GM19099 (cell line): ENCODE results near the gene FRMD4B.

ENCODE experiments used
- POLR2A ChIP-seq: IDR thresholded peaks from 3 replicates; pipeline ENCODE4 v1.6.1; 2011; ENCODE audit warnings: low read depth; ENCODE audit not compliant: insufficient read length; ENCODE audit errors: extremely low read depth

Gene FRMD4B

GRCh38 chr3:69142797-69143454 is 243.0 kb downstream of the FRMD4B start:
- TF ChIP-seq POLR2A: no peak

- TF ChIP-seq POLR2A: no peak
Observed at GRCh38 chr3:69142090-69142489, 243.8 kb downstream of the FRMD4B start.

- TF ChIP-seq POLR2A: no peak
Observed at GRCh38 chr3:69141313-69141712, 244.6 kb downstream of the FRMD4B start.

- TF ChIP-seq POLR2A: no peak
Observed at GRCh38 chr3:69137412-69137811, 248.5 kb downstream of the FRMD4B start.

- TF ChIP-seq POLR2A: no peak
Observed at GRCh38 chr3:69137005-69137404, 248.9 kb downstream of the FRMD4B start.

- no peak for TF ChIP-seq POLR2A
Observed at GRCh38 chr3:69130689-69131088, 255.2 kb downstream of the FRMD4B start.

- no peak for TF ChIP-seq POLR2A
Observed at GRCh38 chr3:69129531-69129930, 256.4 kb downstream of the FRMD4B start.

- no peak for TF ChIP-seq POLR2A
Observed at GRCh38 chr3:69128509-69128908, 257.4 kb downstream of the FRMD4B start.

GRCh38 chr3:69126999-69127398 is 258.9 kb downstream of the FRMD4B start:
- no peak for TF ChIP-seq POLR2A

- no peak for TF ChIP-seq POLR2A
Observed at GRCh38 chr3:69126216-69126615, 259.7 kb downstream of the FRMD4B start.

GRCh38 chr3:69122403-69122802 is 263.5 kb downstream of the FRMD4B start, which contains the start of gene LMOD3:
TSS of gene LMOD3 (minus strand) at chr3:69122595. CDS start at chr3:69122386, 209 bp downstream.
- TF ChIP-seq POLR2A: no peak

- TF ChIP-seq POLR2A: no peak
Observed at GRCh38 chr3:69121950-69122349, 263.9 kb downstream of the FRMD4B start.

GRCh38 chr3:69121513-69121912 is 264.4 kb downstream of the FRMD4B start:
- TF ChIP-seq POLR2A: no peak

GRCh38 chr3:69120879-69121464 is 264.9 kb downstream of the FRMD4B start:
- no peak for TF ChIP-seq POLR2A
